HG03575 (cell line): ENCODE results near the gene ARHGAP27.

Source experiments
- ATAC-seq: cut with Tn5 transposase; IDR thresholded peaks from one replicate; pipeline ENCODE4 v1.9.1; 2021; ENCODE audit not compliant: unreplicated experiment, insufficient number of reproducible peaks, low FRiP score; ENCODE audit errors: extremely low read depth

Gene ARHGAP27

GRCh38 chr17:45414990-45415881 lies 17.4 kb downstream of the ARHGAP27 start:
- ATAC-seq, result no peak

- ATAC-seq, result no peak
These were observed 19.2 kb downstream of the ARHGAP27 start for GRCh38 chr17:45413498-45413923.

GRCh38 chr17:45411348-45412105 lies 21.1 kb downstream of the ARHGAP27 start:
- no peak for ATAC-seq

GRCh38 chr17:45410144-45411091 lies 22.3 kb downstream of the ARHGAP27 start:
- ATAC-seq, result no peak

- no peak for ATAC-seq
These were observed 23.0 kb downstream of the ARHGAP27 start for GRCh38 chr17:45409659-45410076.

GRCh38 chr17:45408611-45409421 lies 23.9 kb downstream of the ARHGAP27 start:
- no peak for ATAC-seq

GRCh38 chr17:45406107-45406506 lies 26.6 kb downstream of the ARHGAP27 start:
- no peak for ATAC-seq

GRCh38 chr17:45405250-45406086 lies 27.2 kb downstream of the ARHGAP27 start:
- ATAC-seq, result no peak

- ATAC-seq, result no peak
These were observed 27.8 kb downstream of the ARHGAP27 start for GRCh38 chr17:45404870-45405249.

- ATAC-seq, result no peak
These were observed 28.7 kb downstream of the ARHGAP27 start for GRCh38 chr17:45403906-45404490.

GRCh38 chr17:45402916-45403315 lies 29.8 kb downstream of the ARHGAP27 start:
- ATAC-seq, result no peak

- ATAC-seq, result no peak
These were observed 33.9 kb downstream of the ARHGAP27 start for GRCh38 chr17:45398800-45399199.

GRCh38 chr17:45397796-45398195 lies 34.9 kb downstream of the ARHGAP27 start:
- no peak for ATAC-seq

GRCh38 chr17:45396496-45397205 lies 36.0 kb downstream of the ARHGAP27 start:
- no peak for ATAC-seq

- ATAC-seq, result no peak
These were observed 36.9 kb downstream of the ARHGAP27 start for GRCh38 chr17:45395569-45396415.
